ENCODE measurements around the gene PTTG1. TPM values are rescaled to one million over a fixed set of nuclear protein-coding genes. Genes with fewer than 3 reads are reported as not detected.

PTTG1 gene
- total and polyA plus RNA-seq, 2 experiments from 2014 or later: 394 to 620 TPM

DNA sequence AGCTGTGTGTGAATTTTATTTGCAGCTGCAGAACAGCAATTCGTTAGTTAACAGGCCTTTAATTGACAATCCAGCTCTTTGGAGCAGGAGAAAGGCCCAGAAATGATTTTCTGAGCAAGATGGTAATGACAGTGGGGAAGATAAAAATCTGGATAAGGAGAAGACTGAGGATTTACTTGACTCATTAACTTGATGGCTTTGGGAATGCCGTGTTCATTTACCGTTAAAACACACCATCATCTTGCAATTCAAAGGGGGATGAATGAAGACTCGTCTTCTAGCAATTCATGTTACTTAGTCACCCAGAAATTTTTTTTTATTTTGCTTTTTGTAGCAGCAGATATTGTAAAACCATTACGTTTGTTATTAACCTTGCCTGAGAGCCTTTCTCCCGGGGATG, 52.0 kb downstream of the PTTG1 start:
- no peak overlapping the region for H3K27ac Mint-ChIP-seq
- H3K27ac ChIP-seq (ENCODE audit: low read depth): no peak overlapping the region
- no peaks in the 10 kb centered on the region; the same call in 2 of the 3 replicates for H3K9me3 Mint-ChIP-seq
- no peaks in the 10 kb centered on the region for H3K27me3 ChIP-seq (ENCODE audit: insufficient read depth)
- peaks cover 16% of the 10 kb centered on the region for H3K9me2 ChIP-seq (ENCODE audit: insufficient read depth)
- no peak for TF ChIP-seq EZH2phosphoT487 (IDR thresholded peaks at IDR 0.05; ENCODE audit: unreplicated experiment)
- no peak for TF ChIP-seq JUNB (IDR thresholded peaks at IDR 0.05; ENCODE audit: unreplicated experiment)
- TF ChIP-seq NANOG (IDR thresholded peaks at IDR 0.05; ENCODE audit: borderline replicate concordance): no peak
- no peak overlapping the region for H3K4me2 ChIP-seq
- H3K36me3 ChIP-seq (ENCODE audit: insufficient read depth): no peaks in the 10 kb centered on the region
- H3K27me3 Mint-ChIP-seq (ENCODE audit: insufficient read depth, low read depth, poor library complexity): no peaks in the 10 kb centered on the region
- no peaks in the 10 kb centered on the region; the same call in 2 of the 3 replicates for H3K36me3 Mint-ChIP-seq (ENCODE audit: low read depth)
- no peak overlapping the region for H2AFZ ChIP-seq
- H4K20me1 ChIP-seq (replicated peaks; ENCODE audit: insufficient read depth): no peaks in the 10 kb centered on the region
- no peak for DNase-seq (ENCODE audit: low spot score)
- H3K4me3 ChIP-seq: no peak overlapping the region
- H3K79me2 ChIP-seq (replicated peaks; ENCODE audit: insufficient read depth): no peaks in the 10 kb centered on the region
- peaks cover 30% of the 10 kb centered on the region for H3K4me1 Mint-ChIP-seq
- H3F3A ChIP-seq (replicated peaks; ENCODE audit: low read depth): peaks cover 4% of the 10 kb centered on the region; the same call in 1 of the 2 replicates
- peaks cover 26% of the 10 kb centered on the region for H3K4me1 ChIP-seq (ENCODE audit: insufficient read depth)
- H3K4me3 Mint-ChIP-seq: no peak overlapping the region
- ATAC-seq: no peak

DNA sequence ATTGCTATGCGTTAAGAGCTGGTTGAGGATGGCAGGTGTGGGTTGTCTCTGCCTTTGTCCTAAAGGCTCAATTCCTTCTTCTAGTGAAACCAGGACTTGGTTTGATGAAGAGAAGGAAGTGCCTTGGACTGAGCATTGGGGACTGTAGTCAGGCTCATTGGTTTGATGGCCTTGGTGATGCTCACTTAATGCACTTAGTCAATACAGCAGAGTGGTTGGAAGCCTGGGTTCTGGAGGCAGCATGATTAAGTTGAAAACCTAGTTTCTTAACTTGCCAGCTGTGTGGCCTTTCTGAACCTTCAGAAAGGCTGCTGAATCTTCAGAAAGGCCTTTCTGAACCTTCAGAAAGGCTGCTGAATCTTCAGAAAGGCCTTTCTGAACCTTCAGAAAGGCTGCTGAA, 52.4 kb downstream of the PTTG1 start:
- no peaks in the 10 kb centered on the region; the same call in 2 of the 3 replicates for H3K36me3 Mint-ChIP-seq (ENCODE audit: low read depth)
- no peak for TF ChIP-seq EZH2 (IDR thresholded peaks at IDR 0.05; ENCODE audit: low read depth, unreplicated experiment)
- TF ChIP-seq, protein P1, sequence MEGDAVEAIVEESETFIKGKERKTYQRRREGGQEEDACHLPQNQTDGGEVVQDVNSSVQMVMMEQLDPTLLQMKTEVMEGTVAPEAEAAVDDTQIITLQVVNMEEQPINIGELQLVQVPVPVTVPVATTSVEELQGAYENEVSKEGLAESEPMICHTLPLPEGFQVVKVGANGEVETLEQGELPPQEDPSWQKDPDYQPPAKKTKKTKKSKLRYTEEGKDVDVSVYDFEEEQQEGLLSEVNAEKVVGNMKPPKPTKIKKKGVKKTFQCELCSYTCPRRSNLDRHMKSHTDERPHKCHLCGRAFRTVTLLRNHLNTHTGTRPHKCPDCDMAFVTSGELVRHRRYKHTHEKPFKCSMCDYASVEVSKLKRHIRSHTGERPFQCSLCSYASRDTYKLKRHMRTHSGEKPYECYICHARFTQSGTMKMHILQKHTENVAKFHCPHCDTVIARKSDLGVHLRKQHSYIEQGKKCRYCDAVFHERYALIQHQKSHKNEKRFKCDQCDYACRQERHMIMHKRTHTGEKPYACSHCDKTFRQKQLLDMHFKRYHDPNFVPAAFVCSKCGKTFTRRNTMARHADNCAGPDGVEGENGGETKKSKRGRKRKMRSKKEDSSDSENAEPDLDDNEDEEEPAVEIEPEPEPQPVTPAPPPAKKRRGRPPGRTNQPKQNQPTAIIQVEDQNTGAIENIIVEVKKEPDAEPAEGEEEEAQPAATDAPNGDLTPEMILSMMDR (conservative IDR thresholded peaks at IDR 0.05; ENCODE audit: low read depth in 2 of 2): no peak
- TF ChIP-seq STAT1 (IDR thresholded peaks at IDR 0.05; ENCODE audit: unreplicated experiment): no peak
- TF ChIP-seq NANOG (IDR thresholded peaks at IDR 0.05; ENCODE audit: borderline replicate concordance): no peak
- TF ChIP-seq ZNF331 (CRISPR knock-in tag; IDR thresholded peaks at IDR 0.05; ENCODE audit: low read depth): no peak
- no peak for TF ChIP-seq JUNB (IDR thresholded peaks at IDR 0.05; ENCODE audit: unreplicated experiment)
- TF ChIP-seq ZNF114 (CRISPR knock-in tag; IDR thresholded peaks at IDR 0.05): no peak
- no peak for TF ChIP-seq EZH2phosphoT487 (IDR thresholded peaks at IDR 0.05; ENCODE audit: unreplicated experiment)
- no peak for TF ChIP-seq POLR2AphosphoS5 (IDR thresholded peaks at IDR 0.05; ENCODE audit: low read depth)
- TF ChIP-seq, protein P2, sequence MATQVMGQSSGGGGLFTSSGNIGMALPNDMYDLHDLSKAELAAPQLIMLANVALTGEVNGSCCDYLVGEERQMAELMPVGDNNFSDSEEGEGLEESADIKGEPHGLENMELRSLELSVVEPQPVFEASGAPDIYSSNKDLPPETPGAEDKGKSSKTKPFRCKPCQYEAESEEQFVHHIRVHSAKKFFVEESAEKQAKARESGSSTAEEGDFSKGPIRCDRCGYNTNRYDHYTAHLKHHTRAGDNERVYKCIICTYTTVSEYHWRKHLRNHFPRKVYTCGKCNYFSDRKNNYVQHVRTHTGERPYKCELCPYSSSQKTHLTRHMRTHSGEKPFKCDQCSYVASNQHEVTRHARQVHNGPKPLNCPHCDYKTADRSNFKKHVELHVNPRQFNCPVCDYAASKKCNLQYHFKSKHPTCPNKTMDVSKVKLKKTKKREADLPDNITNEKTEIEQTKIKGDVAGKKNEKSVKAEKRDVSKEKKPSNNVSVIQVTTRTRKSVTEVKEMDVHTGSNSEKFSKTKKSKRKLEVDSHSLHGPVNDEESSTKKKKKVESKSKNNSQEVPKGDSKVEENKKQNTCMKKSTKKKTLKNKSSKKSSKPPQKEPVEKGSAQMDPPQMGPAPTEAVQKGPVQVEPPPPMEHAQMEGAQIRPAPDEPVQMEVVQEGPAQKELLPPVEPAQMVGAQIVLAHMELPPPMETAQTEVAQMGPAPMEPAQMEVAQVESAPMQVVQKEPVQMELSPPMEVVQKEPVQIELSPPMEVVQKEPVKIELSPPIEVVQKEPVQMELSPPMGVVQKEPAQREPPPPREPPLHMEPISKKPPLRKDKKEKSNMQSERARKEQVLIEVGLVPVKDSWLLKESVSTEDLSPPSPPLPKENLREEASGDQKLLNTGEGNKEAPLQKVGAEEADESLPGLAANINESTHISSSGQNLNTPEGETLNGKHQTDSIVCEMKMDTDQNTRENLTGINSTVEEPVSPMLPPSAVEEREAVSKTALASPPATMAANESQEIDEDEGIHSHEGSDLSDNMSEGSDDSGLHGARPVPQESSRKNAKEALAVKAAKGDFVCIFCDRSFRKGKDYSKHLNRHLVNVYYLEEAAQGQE (IDR thresholded peaks at IDR 0.05; ENCODE audit: unreplicated experiment): no peak
- TF ChIP-seq CREB1 (CRISPR knock-in tag; IDR thresholded peaks at IDR 0.05; ENCODE audit: low read depth): no peak

More for the DNA sequence above, 52.4 kb downstream of the PTTG1 start:
- Histone ChIP-seq H2AFZ (no peak overlapping the region), H3K36me3 (ENCODE audit: insufficient read depth) (no peaks in the 10 kb centered on the region), H3K27me3 (ENCODE audit: insufficient read depth) (no peaks in the 10 kb centered on the region), H3K4me3 (no peak overlapping the region), H3K9me2 (ENCODE audit: insufficient read depth) (peaks cover 16% of the 10 kb centered on the region), H3K27ac (ENCODE audit: low read depth) (no peak overlapping the region), H3K4me1 (ENCODE audit: insufficient read depth) (peaks cover 27% of the 10 kb centered on the region), H3K79me2 (replicated peaks; ENCODE audit: insufficient read depth) (no peaks in the 10 kb centered on the region), H3F3A (replicated peaks; ENCODE audit: low read depth) (peaks cover 4% of the 10 kb centered on the region; the same call in 1 of the 2 replicates), H3K4me2 (no peak overlapping the region), H4K20me1 (replicated peaks; ENCODE audit: insufficient read depth) (no peaks in the 10 kb centered on the region)
- Mint-ChIP-seq H3K4me1 (peaks cover 30% of the 10 kb centered on the region), H3K4me3 (no peak overlapping the region), H3K27ac (no peak overlapping the region), H3K9me3 (no peaks in the 10 kb centered on the region; the same call in 2 of the 3 replicates), H3K27me3 (ENCODE audit: insufficient read depth, low read depth, poor library complexity) (no peaks in the 10 kb centered on the region)
- ATAC-seq: no peak
- DNase-seq (ENCODE audit: low spot score): no peak
